Measurements from ENCODE around the gene SNRPA1. TPM values are rescaled to one million over a fixed set of nuclear protein-coding genes. Genes with fewer than 3 reads are reported as not detected.

SNRPA1 gene
- total and polyA plus RNA-seq, 2 donors (not counting 1 experiment from before 2014, with no cell fraction given) = 97.7 to 113 TPM

DNA sequence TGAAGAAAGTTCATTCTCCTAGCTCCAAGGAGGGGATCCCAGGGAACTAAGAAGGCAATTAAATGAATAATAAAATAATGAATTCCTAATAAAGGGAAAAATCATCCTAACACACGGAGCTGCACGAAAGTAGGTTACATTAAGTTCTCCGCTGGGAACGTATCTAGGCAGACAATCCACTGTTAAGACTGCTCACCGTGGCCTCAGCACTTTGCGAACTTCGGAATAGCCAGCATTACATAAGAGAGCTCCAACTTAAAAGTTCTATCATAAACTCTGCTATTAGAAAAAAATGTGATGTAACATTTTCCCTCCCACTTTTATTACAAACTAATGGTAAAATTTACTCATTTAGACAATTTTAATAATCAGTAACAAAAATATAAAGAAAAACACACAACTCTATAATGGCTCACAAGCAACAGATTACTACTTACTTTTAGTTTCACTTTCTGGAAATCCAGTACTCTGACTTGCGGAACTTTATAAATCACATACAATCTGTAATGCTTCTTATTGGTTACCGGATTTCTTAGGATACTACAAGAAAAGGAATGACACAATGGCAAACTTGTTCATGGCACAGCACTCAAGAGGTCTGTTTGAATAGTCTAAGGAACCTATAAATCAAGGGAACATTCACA lies 8.5 kb downstream of the SNRPA1 start:
- peaks cover 7 to 80% of the 10 kb centered on the region in 2 experiments for H3K36me3 ChIP-seq (replicated peaks in 1 of 2; ENCODE audit: control extremely low read depth in 1 of 2, control insufficient read depth in 1 of 2, extremely low read depth in 1 of 2, insufficient read depth in 2 of 2, low read length in 1 of 2)
- 92% methylated on average over 5 of the region's 9 CpGs for WGBS (ENCODE audit: insufficient coverage)
- Mint-ChIP-seq H3K27me3 (no peaks in the 10 kb centered on the region), H3K4me1 (peaks cover 20% of the 10 kb centered on the region), H3K9me3 (ENCODE audit: insufficient read depth) (no peaks in the 10 kb centered on the region), H3K27ac (no peak overlapping the region), H3K4me3 (no peak overlapping the region)
- H3K9ac ChIP-seq (ENCODE audit: low read length) = no peak overlapping the region
- H3K4me3 ChIP-seq (ENCODE audit: control extremely low read depth in 1 of 5, extremely low read depth in 1 of 5, insufficient read depth in 1 of 5, low read depth in 2 of 5, low read length in 4 of 5) = no peak overlapping the region
- TF ChIP-seq EZH2 (IDR thresholded peaks at IDR 0.05; ENCODE audit: borderline replicate concordance, insufficient read depth, low read depth, low read length, poor library complexity, severe bottlenecking) = no peak
- TF ChIP-seq, protein P1, sequence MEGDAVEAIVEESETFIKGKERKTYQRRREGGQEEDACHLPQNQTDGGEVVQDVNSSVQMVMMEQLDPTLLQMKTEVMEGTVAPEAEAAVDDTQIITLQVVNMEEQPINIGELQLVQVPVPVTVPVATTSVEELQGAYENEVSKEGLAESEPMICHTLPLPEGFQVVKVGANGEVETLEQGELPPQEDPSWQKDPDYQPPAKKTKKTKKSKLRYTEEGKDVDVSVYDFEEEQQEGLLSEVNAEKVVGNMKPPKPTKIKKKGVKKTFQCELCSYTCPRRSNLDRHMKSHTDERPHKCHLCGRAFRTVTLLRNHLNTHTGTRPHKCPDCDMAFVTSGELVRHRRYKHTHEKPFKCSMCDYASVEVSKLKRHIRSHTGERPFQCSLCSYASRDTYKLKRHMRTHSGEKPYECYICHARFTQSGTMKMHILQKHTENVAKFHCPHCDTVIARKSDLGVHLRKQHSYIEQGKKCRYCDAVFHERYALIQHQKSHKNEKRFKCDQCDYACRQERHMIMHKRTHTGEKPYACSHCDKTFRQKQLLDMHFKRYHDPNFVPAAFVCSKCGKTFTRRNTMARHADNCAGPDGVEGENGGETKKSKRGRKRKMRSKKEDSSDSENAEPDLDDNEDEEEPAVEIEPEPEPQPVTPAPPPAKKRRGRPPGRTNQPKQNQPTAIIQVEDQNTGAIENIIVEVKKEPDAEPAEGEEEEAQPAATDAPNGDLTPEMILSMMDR (IDR thresholded peaks at IDR 0.05) = no peak
- no peaks in the 10 kb centered on the region for H3K9me3 ChIP-seq (ENCODE audit: control extremely low read depth in 1 of 3, control insufficient read depth in 2 of 3, insufficient read depth in 1 of 3, low read length in 2 of 3)
- H4K20me1 ChIP-seq (ENCODE audit: control insufficient read depth, insufficient read depth, low read length, poor library complexity, severe bottlenecking) = peaks cover 53% of the 10 kb centered on the region
- ChIA-PET CTCF (interaction anchor here (0.9 to 3.5 kb wide), 7 partner anchors 8 to 355 kb away, joined by 3 to 17 read pairs (median 7); partner anchors contain the start of gene SNRPA1), POLR2A (no interaction called here)
- H2AFZ ChIP-seq (ENCODE audit: insufficient read depth, low read depth, low read length, poor library complexity, severe bottlenecking) = no peak overlapping the region
- H3K27me3 ChIP-seq (replicated peaks in 1 of 4; ENCODE audit: control extremely low read depth in 1 of 4, control insufficient read depth in 3 of 4, insufficient read depth in 4 of 4, low read length in 3 of 4) = no peaks in the 10 kb centered on the region
- H3K79me2 ChIP-seq (ENCODE audit: control insufficient read depth, insufficient read depth, low read length) = peaks cover 54% of the 10 kb centered on the region
- H3K27ac ChIP-seq (ENCODE audit: low read length in 2 of 2) = no peak overlapping the region
- no peak for ATAC-seq (ENCODE audit: low read depth)
- peaks cover under 1 to 1% of the 10 kb centered on the region in 2 donors for H3K4me1 ChIP-seq (ENCODE audit: control insufficient read depth in 2 of 2, insufficient read depth in 2 of 2, low read length in 2 of 2)
- intact Hi-C loops (cut with micrococcal nuclease) = no loop called here
- no peak overlapping the region for H3K4me2 ChIP-seq (replicated peaks; ENCODE audit: low read depth, low read length, poor library complexity, severe bottlenecking)
- no peak for DNase-seq

DNA sequence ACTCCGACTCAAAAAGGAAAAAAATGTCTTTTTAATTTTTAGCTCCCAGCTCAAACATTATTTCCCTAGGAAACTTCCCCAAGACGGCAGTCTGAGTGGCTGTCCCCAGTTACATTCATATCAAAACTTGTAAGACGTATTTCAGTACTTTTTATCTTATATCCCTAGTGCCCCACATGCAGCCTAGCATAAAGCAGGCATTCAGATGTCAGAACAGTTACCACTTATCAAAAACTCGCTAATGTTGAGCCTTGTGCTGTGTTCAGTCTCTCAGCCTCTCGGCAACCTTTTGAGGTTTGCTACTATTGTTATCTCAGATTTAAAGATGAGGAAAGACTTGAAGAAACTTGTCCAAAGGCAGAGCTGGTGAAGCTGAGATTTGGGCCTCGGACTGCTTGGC lies 11.1 kb downstream of the SNRPA1 start:
- Histone ChIP-seq H3K4me3 (ENCODE audit: control extremely low read depth in 1 of 5, extremely low read depth in 1 of 5, insufficient read depth in 1 of 5, low read depth in 2 of 5, low read length in 4 of 5) (no peak overlapping the region), H3K27me3 (replicated peaks in 1 of 4; ENCODE audit: control extremely low read depth in 1 of 4, control insufficient read depth in 3 of 4, insufficient read depth in 4 of 4, low read length in 3 of 4) (no peaks in the 10 kb centered on the region), H4K20me1 (ENCODE audit: control insufficient read depth, insufficient read depth, low read length, poor library complexity, severe bottlenecking) (peaks cover 31% of the 10 kb centered on the region), H3K36me3 (replicated peaks in 1 of 2; ENCODE audit: control extremely low read depth in 1 of 2, control insufficient read depth in 1 of 2, extremely low read depth in 1 of 2, insufficient read depth in 2 of 2, low read length in 1 of 2) (peaks cover 7 to 75% of the 10 kb centered on the region in 2 experiments), H3K4me1 (ENCODE audit: control insufficient read depth in 2 of 2, insufficient read depth in 2 of 2, low read length in 2 of 2) (no peaks in the 10 kb centered on the region), H3K27ac (ENCODE audit: low read length in 2 of 2) (no peak overlapping the region), H3K4me2 (replicated peaks; ENCODE audit: low read depth, low read length, poor library complexity, severe bottlenecking) (no peak overlapping the region), H2AFZ (ENCODE audit: insufficient read depth, low read depth, low read length, poor library complexity, severe bottlenecking) (no peak overlapping the region), H3K9ac (ENCODE audit: low read length) (no peak overlapping the region), H3K79me2 (ENCODE audit: control insufficient read depth, insufficient read depth, low read length) (peaks cover 29% of the 10 kb centered on the region), H3K9me3 (ENCODE audit: control extremely low read depth in 1 of 3, control insufficient read depth in 2 of 3, insufficient read depth in 1 of 3, low read length in 2 of 3) (no peaks in the 10 kb centered on the region)
- H3K4me3 Mint-ChIP-seq = no peak overlapping the region
- ATAC-seq (ENCODE audit: low read depth) (no peak), DNase-seq (no peak)
- H3K27ac Mint-ChIP-seq = no peak overlapping the region
- POLR2A ChIA-PET = no interaction called here
- 70% methylated on average over 4 of the region's 6 CpGs for WGBS (ENCODE audit: insufficient coverage)
- no peaks in the 10 kb centered on the region for H3K9me3 Mint-ChIP-seq (ENCODE audit: insufficient read depth)
- TF ChIP-seq, protein P1 (IDR thresholded peaks at IDR 0.05) = no peak
- TF ChIP-seq EZH2 (IDR thresholded peaks at IDR 0.05; ENCODE audit: borderline replicate concordance, insufficient read depth, low read depth, low read length, poor library complexity, severe bottlenecking) = no peak
- no peaks in the 10 kb centered on the region for H3K27me3 Mint-ChIP-seq
- CTCF ChIA-PET = interaction anchor here (0.7 to 3.5 kb wide), 4 partner anchors 10 to 696 kb away, joined by 3 to 17 read pairs (median 8); partner anchors contain the start of gene SNRPA1
- H3K4me1 Mint-ChIP-seq = peaks cover 9% of the 10 kb centered on the region
- intact Hi-C loops (cut with micrococcal nuclease) = no loop called here

All from B cell (primary cell).